ENCODE data around the gene EPS8. TPM values are rescaled to one million over a fixed set of nuclear protein-coding genes. Genes with fewer than 3 reads are reported as not detected.

The EPS8 gene
- total RNA-seq, 1 experiment from 2014 or later: 232 TPM

DNA sequence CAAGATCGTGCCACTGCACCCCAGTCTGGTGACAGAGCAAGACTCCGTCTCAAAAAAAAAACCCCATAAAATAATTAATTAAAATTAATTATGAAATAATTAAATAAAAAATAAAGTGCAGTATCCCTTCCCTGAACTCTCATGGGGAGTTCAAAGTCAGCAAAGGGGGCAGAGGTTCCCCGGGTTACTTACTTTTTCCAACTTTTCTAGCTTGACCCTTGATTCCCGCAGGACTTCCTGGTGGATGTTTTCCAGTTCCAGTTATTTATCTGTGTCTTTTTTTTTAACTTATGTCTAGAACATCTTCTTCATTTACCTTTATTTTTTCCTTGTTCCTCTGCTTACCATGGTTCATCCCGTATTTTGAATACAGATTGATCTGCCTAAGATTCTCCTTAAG is 197.4 kb downstream of the EPS8 start:
- no peak overlapping the region for H3K4me3 ChIP-seq
- H3K79me2 ChIP-seq (ENCODE audit: low read depth): no peaks in the 10 kb centered on the region
- H3K27ac ChIP-seq: no peak overlapping the region
- no TSS peak for BruUV-seq (replicated peaks)
- no peaks in the 10 kb centered on the region for H3K36me3 ChIP-seq (ENCODE audit: low read depth)
- H4K20me1 ChIP-seq (ENCODE audit: insufficient read depth): no peaks in the 10 kb centered on the region
- intact Hi-C loops (cut with micrococcal nuclease; ENCODE audit: unreplicated experiment): loop anchor here (2.0 kb wide), 3 partner anchors 45 to 71 kb away; no protein-coding TSS in a partner anchor
- H3K9me2 ChIP-seq (ENCODE audit: insufficient read depth): no peaks in the 10 kb centered on the region
- H2AFZ ChIP-seq: no peak overlapping the region
- no peak for DNase-seq
- POLR2A ChIA-PET (ENCODE audit: unreplicated experiment): no interaction called here
- no peak for TF ChIP-seq CTCF (conservative IDR thresholded peaks at IDR 0.05)
- TF ChIP-seq EZH2 (IDR thresholded peaks at IDR 0.05; ENCODE audit: low read depth): no peak
- H3K4me2 ChIP-seq: no peak overlapping the region
- CTCF ChIA-PET: interaction anchor here (0.7 kb wide), 2 partner anchors 267 to 1261 kb away, joined by 3 read pairs; no protein-coding TSS in a partner anchor
- no peaks in the 10 kb centered on the region for H3K27me3 ChIP-seq (ENCODE audit: insufficient read depth, low read depth)
- H3K9me3 ChIP-seq (ENCODE audit: insufficient read depth, low read depth): no peaks in the 10 kb centered on the region
- H3F3A ChIP-seq (ENCODE audit: insufficient read depth, low read depth): no peaks in the 10 kb centered on the region; the same call in 1 of the 2 replicates
- peaks cover 8% of the 10 kb centered on the region; the same call in 1 of the 2 replicates for H3K4me1 ChIP-seq (replicated peaks; ENCODE audit: insufficient read depth)

DNA sequence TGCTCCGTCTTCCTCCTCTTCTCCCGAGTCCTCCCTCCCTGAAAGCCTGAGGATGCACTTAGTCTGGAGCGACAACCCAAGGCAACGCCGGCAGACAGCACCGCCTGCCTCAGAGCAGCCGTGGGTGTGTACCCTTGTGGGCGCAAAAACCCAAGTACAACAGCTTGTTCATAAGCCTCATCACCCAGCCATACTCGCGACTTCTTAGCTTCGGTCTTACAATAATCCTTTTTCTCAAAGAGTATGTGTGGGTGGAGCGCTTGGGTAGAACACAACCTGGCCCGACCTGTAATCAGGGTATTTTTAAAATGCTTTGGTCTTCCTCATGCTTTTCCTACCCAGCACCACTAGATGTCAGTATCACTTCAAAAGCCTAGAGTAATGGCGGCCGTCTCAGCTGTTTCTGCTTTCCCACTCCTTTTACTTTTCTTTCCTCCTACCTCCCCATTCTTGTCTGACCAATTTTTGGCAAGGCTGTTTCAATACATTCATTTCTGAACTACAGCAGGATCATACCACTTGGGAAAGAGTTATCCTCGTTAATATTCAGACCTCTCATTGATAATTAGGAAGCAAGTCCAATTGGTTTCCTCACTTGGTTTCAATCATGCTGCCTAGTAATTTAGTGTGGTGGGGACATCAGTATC is 198.9 kb downstream of the EPS8 start:
- Histone ChIP-seq H2AFZ (peak overlapping the region; percentile 86), H3K9me2 (ENCODE audit: insufficient read depth) (no peaks in the 10 kb centered on the region), H3K4me1 (replicated peaks; ENCODE audit: insufficient read depth) (peaks cover 8% of the 10 kb centered on the region; the same call in 1 of the 2 replicates), H3K4me2 (peak overlapping the region; percentile 67), H4K20me1 (ENCODE audit: insufficient read depth) (no peaks in the 10 kb centered on the region), H3K4me3 (peak overlapping the region; percentile 35; the same call in 1 of the 2 replicates), H3F3A (ENCODE audit: insufficient read depth, low read depth) (no peaks in the 10 kb centered on the region; the same call in 1 of the 2 replicates), H3K27me3 (ENCODE audit: insufficient read depth, low read depth) (no peaks in the 10 kb centered on the region), H3K27ac (no peak overlapping the region), H3K36me3 (ENCODE audit: low read depth) (no peaks in the 10 kb centered on the region), H3K9me3 (ENCODE audit: insufficient read depth, low read depth) (no peaks in the 10 kb centered on the region), H3K79me2 (ENCODE audit: low read depth) (no peaks in the 10 kb centered on the region)
- TF ChIP-seq EZH2 (IDR thresholded peaks at IDR 0.05; ENCODE audit: low read depth) (no peak), CTCF (conservative IDR thresholded peaks at IDR 0.05) (peak; percentile 92)
- no TSS peak for BruUV-seq (replicated peaks)
- peak; percentile 55 to 64 for DNase-seq
- intact Hi-C loops (cut with micrococcal nuclease; ENCODE audit: unreplicated experiment): loop anchor here (1.0 to 2.0 kb wide), 6 partner anchors 46 to 309 kb away; partner anchors contain the start of gene EPS8
- POLR2A ChIA-PET (ENCODE audit: unreplicated experiment): interaction anchor here (0.6 kb wide), 1 partner anchor 175 kb away, joined by 7 read pairs; no protein-coding TSS in a partner anchor
- CTCF ChIA-PET: interaction anchor here (0.8 to 1.6 kb wide), 4 partner anchors 62 to 267 kb away, joined by 3 to 8 read pairs (median 4); no protein-coding TSS in a partner anchor

GRCh38 chr12:15589328-15590032 is 199.7 kb downstream of the EPS8 start:
- Histone ChIP-seq H3K9me2 (ENCODE audit: insufficient read depth) (no peaks in the 10 kb centered on the region), H3K79me2 (ENCODE audit: low read depth) (no peaks in the 10 kb centered on the region), H3K4me3 (0 out of 2 replicates have a peak overlapping the region, but pooled peaks have one; percentile 35), H3K27me3 (ENCODE audit: insufficient read depth, low read depth) (no peaks in the 10 kb centered on the region), H2AFZ (no peak overlapping the region), H3K4me2 (no peak overlapping the region), H3K4me1 (replicated peaks; ENCODE audit: insufficient read depth) (peaks cover 8% of the 10 kb centered on the region; the same call in 1 of the 2 replicates), H3K27ac (no peak overlapping the region), H3K36me3 (ENCODE audit: low read depth) (no peaks in the 10 kb centered on the region), H4K20me1 (ENCODE audit: insufficient read depth) (no peaks in the 10 kb centered on the region), H3K9me3 (ENCODE audit: insufficient read depth, low read depth) (no peaks in the 10 kb centered on the region), H3F3A (ENCODE audit: insufficient read depth, low read depth) (no peaks in the 10 kb centered on the region; the same call in 1 of the 2 replicates)
- intact Hi-C loops (cut with micrococcal nuclease; ENCODE audit: unreplicated experiment): loop anchor here (1.0 to 2.0 kb wide), 6 partner anchors 47 to 310 kb away; partner anchors contain the start of gene EPS8
- TF ChIP-seq EZH2 (IDR thresholded peaks at IDR 0.05; ENCODE audit: low read depth) (no peak), CTCF (conservative IDR thresholded peaks at IDR 0.05) (no peak)
- BruUV-seq (replicated peaks): no TSS peak
- CTCF ChIA-PET: interaction anchor here (0.8 to 1.6 kb wide), 3 partner anchors 63 to 268 kb away, joined by 3 to 5 read pairs (median 3); no protein-coding TSS in a partner anchor
- no peak for DNase-seq
- POLR2A ChIA-PET (ENCODE audit: unreplicated experiment): no interaction called here

Measured in PC-9 (cell line).